DOHH2 (cell line): ENCODE data around the gene WDR77.
A peak's percentile ranks its signal among the peaks of the same experiment; 100 is the strongest.

Source experiments
- H3F3A ChIP-seq: fragments of 200-600 bp; sonication (generic), shearing (Covaris generic); 2 replicates; pipeline ENCODE4 v1.6.0; 2016; ENCODE audit warnings: antibody characterized with exemption, mild to moderate bottlenecking; ENCODE audit not compliant: control insufficient read depth, insufficient read depth
- H3K27ac ChIP-seq: fragments of 200-600 bp; sonication (generic); 2 replicates; pipeline ENCODE4 v1.5.1; 2014; ENCODE audit warnings: low read depth, mild to moderate bottlenecking, low read length, moderate library complexity
- H3K27me3 ChIP-seq: fragments of 200-600 bp; sonication (generic); 2 replicates; pipeline ENCODE4 v1.6.1; 2014; ENCODE audit warnings: mild to moderate bottlenecking, low read length, mixed read lengths; ENCODE audit not compliant: control insufficient read depth
- H3K36me3 ChIP-seq: fragments of 200-600 bp; sonication (generic); 2 replicates; pipeline ENCODE4 v1.6.1; 2014; ENCODE audit warnings: mild to moderate bottlenecking, low read length, moderate library complexity, mixed read lengths; ENCODE audit not compliant: control insufficient read depth
- H3K4me1 ChIP-seq: fragments of 200-600 bp; sonication (generic); 2 replicates; pipeline ENCODE4 v1.6.1; 2014; ENCODE audit warnings: mild to moderate bottlenecking, low read length, mixed read lengths; ENCODE audit not compliant: control insufficient read depth
- H3K4me2 ChIP-seq: fragments of 200-600 bp; sonication (generic); 2 replicates; pipeline ENCODE4 v1.6.0; 2014; ENCODE audit warnings: mild to moderate bottlenecking, low read length, moderate library complexity
- H3K4me3 ChIP-seq: fragments of 200-600 bp; sonication (generic); 2 replicates; pipeline ENCODE4 v1.5.1; 2014; ENCODE audit warnings: mild to moderate bottlenecking, low read length, mixed read lengths
- H3K79me2 ChIP-seq: fragments of 200-600 bp; sonication (generic); 2 replicates; pipeline ENCODE4 v1.6.1; 2014; ENCODE audit warnings: mild to moderate bottlenecking, low read length, mixed read lengths; ENCODE audit not compliant: control insufficient read depth
- H3K9me2 ChIP-seq: fragments of 200-600 bp; sonication (generic); replicated peaks from 2 replicates; pipeline ENCODE4 v1.6.1; 2014; ENCODE audit warnings: mild to moderate bottlenecking, low read length, mixed read lengths; ENCODE audit not compliant: control insufficient read depth
- H3K9me3 ChIP-seq: fragments of 200-600 bp; sonication (generic); 2 replicates; pipeline ENCODE4 v1.6.1; 2014; ENCODE audit warnings: antibody characterized with exemption, low read length, mixed read lengths; ENCODE audit not compliant: control insufficient read depth, insufficient read depth
- H4K20me1 ChIP-seq: fragments of 200-600 bp; sonication (generic); 2 replicates; pipeline ENCODE4 v1.6.0; 2014; ENCODE audit warnings: low read depth, mild to moderate bottlenecking, antibody characterized with exemption, low read length, moderate library complexity; ENCODE audit not compliant: control insufficient read depth, insufficient read depth
- CTCF ChIP-seq: fragments of 200-600 bp; sonication (generic); IDR thresholded peaks from one replicate; pipeline ENCODE4 v1.5.1; 2014; ENCODE audit warnings: antibody characterized with exemption, mild to moderate bottlenecking, low read depth, low read length; ENCODE audit not compliant: poor library complexity, severe bottlenecking
- EZH2phosphoT487 ChIP-seq: fragments of 200-600 bp; sonication (generic); IDR thresholded peaks from 2 replicates; pipeline ENCODE4 v1.6.1; 2017; ENCODE audit warnings: borderline replicate concordance, mild to moderate bottlenecking, antibody characterized with exemption, low read length, moderate library complexity, mixed read lengths

The WDR77 gene

GRCh38 chr1:111404588-111404987, 44.5 kb downstream of the WDR77 start:
- Histone ChIP-seq H3K36me3 (no peaks in the 10 kb centered on the region), H3K27ac (peak overlapping the region; percentile 83), H3K9me3 (no peaks in the 10 kb centered on the region), H3K4me1 (peaks cover 47% of the 10 kb centered on the region), H3K4me3 (peak overlapping the region; percentile 66), H3K79me2 (no peaks in the 10 kb centered on the region), H3F3A (peaks cover 11% of the 10 kb centered on the region), H4K20me1 (no peaks in the 10 kb centered on the region), H3K9me2 (no peaks in the 10 kb centered on the region), H3K27me3 (no peaks in the 10 kb centered on the region), H3K4me2 (peak overlapping the region; percentile 90)
- TF ChIP-seq EZH2phosphoT487 (no peak), CTCF (no peak)

GRCh38 chr1:111402083-111402482, 47.0 kb downstream of the WDR77 start:
- no peak for TF ChIP-seq CTCF
- no peak for TF ChIP-seq EZH2phosphoT487
- no peak overlapping the region for H3K4me3 ChIP-seq
- peaks cover 11% of the 10 kb centered on the region for H3F3A ChIP-seq
- H3K36me3 ChIP-seq = no peaks in the 10 kb centered on the region
- no peak overlapping the region for H3K4me2 ChIP-seq
- no peak overlapping the region for H3K27ac ChIP-seq
- no peaks in the 10 kb centered on the region for H3K27me3 ChIP-seq
- H3K79me2 ChIP-seq = no peaks in the 10 kb centered on the region
- H3K9me3 ChIP-seq = no peaks in the 10 kb centered on the region
- no peaks in the 10 kb centered on the region for H4K20me1 ChIP-seq
- peaks cover 38% of the 10 kb centered on the region for H3K4me1 ChIP-seq
- H3K9me2 ChIP-seq = no peaks in the 10 kb centered on the region

GRCh38 chr1:111399792-111400610, 49.1 kb downstream of the WDR77 start:
- H3K79me2 ChIP-seq = no peaks in the 10 kb centered on the region

More at GRCh38 chr1:111399792-111400610, 49.1 kb downstream of the WDR77 start:
- H3K4me3 ChIP-seq = no peak overlapping the region
- H3K9me2 ChIP-seq = no peaks in the 10 kb centered on the region
- H3F3A ChIP-seq = no peaks in the 10 kb centered on the region
- no peaks in the 10 kb centered on the region for H3K9me3 ChIP-seq
- H4K20me1 ChIP-seq = no peaks in the 10 kb centered on the region
- peak overlapping the region; percentile 38; the same call in 1 of the 2 replicates for H3K4me2 ChIP-seq
- H3K4me1 ChIP-seq = peaks cover 17% of the 10 kb centered on the region
- H3K27ac ChIP-seq = no peak overlapping the region
- no peaks in the 10 kb centered on the region for H3K36me3 ChIP-seq
- no peaks in the 10 kb centered on the region for H3K27me3 ChIP-seq
- TF ChIP-seq CTCF = peak; percentile 62
- no peak for TF ChIP-seq EZH2phosphoT487
